ENCODE data around the gene DTL.

The DTL gene

DNA sequence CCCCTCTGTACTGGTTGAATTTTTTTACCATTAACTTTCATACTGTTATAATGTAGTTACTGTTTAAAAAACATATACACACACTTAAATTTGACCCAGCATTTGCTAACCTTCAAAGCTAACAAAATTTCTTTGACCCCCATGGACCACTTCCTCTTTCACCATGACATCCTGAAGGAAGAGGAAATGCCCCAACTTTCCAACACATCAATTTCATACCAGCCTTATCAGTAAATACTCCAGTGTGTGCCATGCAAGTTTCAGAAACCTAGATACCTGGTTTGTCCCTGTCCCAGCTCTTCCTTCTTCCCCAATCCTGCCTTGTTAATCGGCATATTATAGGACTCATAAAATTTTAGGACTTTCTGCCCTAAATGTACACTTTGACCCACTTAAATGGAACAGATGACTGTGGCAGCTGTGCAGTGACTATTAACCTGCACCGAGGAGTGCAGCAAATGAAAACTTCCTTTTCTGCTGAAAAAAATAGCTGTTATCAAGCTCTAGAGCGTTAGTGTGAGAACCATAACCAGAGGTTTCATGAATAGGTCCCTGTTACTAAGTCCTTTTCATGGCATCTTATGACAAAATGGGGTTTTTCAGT, 54.1 kb downstream of the DTL start:
- DNase-seq (ENCODE audit: extremely low read depth, insufficient read length): no peak
- TF ChIP-seq CTCF (IDR thresholded peaks at IDR 0.05; ENCODE audit: insufficient read depth, low read length, poor library complexity, severe bottlenecking): no peak
- Histone ChIP-seq H3K36me3 (ENCODE audit: control insufficient read depth, insufficient read depth, low read length) (peaks cover 5% of the 10 kb centered on the region), H3K27me3 (replicated peaks; ENCODE audit: control insufficient read depth, insufficient read depth, low read length) (no peaks in the 10 kb centered on the region), H3K4me3 (replicated peaks; ENCODE audit: low read depth, low read length) (no peak overlapping the region)

DNA sequence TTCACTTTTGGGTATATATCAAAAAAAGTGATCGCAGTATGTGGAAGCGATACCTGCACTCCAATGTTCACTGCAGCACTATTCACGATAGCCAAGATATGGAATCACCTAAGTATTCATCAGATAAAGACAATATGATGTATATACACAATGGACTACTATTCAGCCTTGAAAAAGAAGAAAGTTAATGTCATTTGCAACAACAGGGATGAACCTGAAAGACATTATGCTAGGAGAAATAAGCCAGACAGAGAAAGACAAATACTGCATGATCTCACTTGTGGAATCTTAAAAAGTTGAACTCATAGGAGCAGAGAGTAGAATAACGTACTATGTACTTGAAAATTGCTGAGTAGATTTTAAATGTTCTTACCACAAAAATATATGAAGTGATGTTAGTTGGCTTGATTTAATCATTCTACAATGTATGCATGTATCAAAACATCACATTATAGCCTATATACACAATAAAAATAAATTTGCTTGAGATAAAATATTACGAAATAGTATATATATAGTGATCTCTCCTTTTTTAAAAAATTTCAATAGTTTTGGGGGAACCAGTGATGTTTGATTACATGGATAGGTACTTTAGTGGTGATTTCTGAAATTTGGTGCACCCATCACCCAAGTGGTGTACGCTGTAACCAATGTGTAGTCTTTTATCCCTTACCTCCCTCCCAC, 56.0 kb downstream of the DTL start:
- no peak for TF ChIP-seq CTCF (IDR thresholded peaks at IDR 0.05; ENCODE audit: insufficient read depth, low read length, poor library complexity, severe bottlenecking)
- no peak for DNase-seq (ENCODE audit: extremely low read depth, insufficient read length)
- H3K36me3 ChIP-seq (ENCODE audit: control insufficient read depth, insufficient read depth, low read length): peaks cover 5% of the 10 kb centered on the region

GRCh38 chr1:212097360-212097759, 61.8 kb downstream of the DTL start:
- Histone ChIP-seq H3K36me3 (ENCODE audit: control insufficient read depth, insufficient read depth, low read length) (peaks cover 9% of the 10 kb centered on the region), H3K27me3 (replicated peaks; ENCODE audit: control insufficient read depth, insufficient read depth, low read length) (no peaks in the 10 kb centered on the region), H3K4me3 (replicated peaks; ENCODE audit: low read depth, low read length) (no peak overlapping the region)
- DNase-seq (ENCODE audit: extremely low read depth, insufficient read length): no peak
- TF ChIP-seq CTCF (IDR thresholded peaks at IDR 0.05; ENCODE audit: insufficient read depth, low read length, poor library complexity, severe bottlenecking): no peak

More for the DNA sequence above, 56.0 kb downstream of the DTL start:
- no peak overlapping the region for H3K4me3 ChIP-seq (replicated peaks; ENCODE audit: low read depth, low read length)
- H3K27me3 ChIP-seq (replicated peaks; ENCODE audit: control insufficient read depth, insufficient read depth, low read length): no peaks in the 10 kb centered on the region

DNA sequence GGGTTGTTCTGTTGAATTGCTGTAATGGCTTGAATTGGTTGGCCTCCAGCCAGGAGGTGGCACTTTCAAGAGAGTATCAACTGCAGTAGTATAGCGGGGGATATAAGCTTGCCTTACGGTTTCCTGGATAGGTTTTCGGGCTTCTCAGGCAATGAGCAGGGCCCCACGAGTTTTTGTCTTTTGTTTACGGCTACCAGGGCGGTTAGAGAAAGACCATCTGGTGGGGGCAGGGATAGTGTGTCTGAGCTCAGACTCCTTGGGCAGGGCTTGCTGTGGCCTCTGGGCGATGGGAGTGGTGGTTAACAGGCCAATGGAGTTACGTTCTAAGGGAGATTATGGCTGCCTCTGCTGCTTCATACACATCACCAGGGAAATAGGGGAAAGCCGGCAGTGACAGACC, 62.8 kb downstream of the DTL start:
- no peak overlapping the region for H3K4me3 ChIP-seq (replicated peaks; ENCODE audit: low read depth, low read length)
- H3K36me3 ChIP-seq (ENCODE audit: control insufficient read depth, insufficient read depth, low read length): peaks cover 8% of the 10 kb centered on the region
- no peaks in the 10 kb centered on the region for H3K27me3 ChIP-seq (replicated peaks; ENCODE audit: control insufficient read depth, insufficient read depth, low read length)
- no peak for TF ChIP-seq CTCF (IDR thresholded peaks at IDR 0.05; ENCODE audit: insufficient read depth, low read length, poor library complexity, severe bottlenecking)
- no peak for DNase-seq (ENCODE audit: extremely low read depth, insufficient read length)

DNA sequence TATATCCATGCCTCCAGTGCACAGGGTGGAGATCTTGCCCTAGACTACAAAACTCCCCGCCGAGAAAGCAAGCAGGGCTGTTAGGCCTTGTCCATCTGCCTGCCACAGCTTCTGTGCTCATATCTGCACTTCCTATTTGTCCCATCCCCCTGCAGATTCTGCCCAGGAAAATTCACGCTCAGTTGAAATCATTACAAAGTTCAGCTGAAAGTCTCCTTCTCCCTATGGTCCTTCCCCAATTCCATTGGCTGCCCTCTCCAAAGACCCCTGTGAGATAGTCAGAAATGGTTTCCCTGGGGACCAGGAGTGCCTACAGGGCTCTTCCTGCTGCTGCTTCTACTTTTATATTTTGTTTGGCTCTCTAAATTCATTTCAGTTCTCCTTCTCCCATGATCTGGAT, 63.2 kb downstream of the DTL start:
- peaks cover 5% of the 10 kb centered on the region for H3K36me3 ChIP-seq (ENCODE audit: control insufficient read depth, insufficient read depth, low read length)

More for the DNA sequence above, 63.2 kb downstream of the DTL start:
- Histone ChIP-seq H3K4me3 (replicated peaks; ENCODE audit: low read depth, low read length) (no peak overlapping the region), H3K27me3 (replicated peaks; ENCODE audit: control insufficient read depth, insufficient read depth, low read length) (no peaks in the 10 kb centered on the region)
- DNase-seq (ENCODE audit: extremely low read depth, insufficient read length): no peak
- no peak for TF ChIP-seq CTCF (IDR thresholded peaks at IDR 0.05; ENCODE audit: insufficient read depth, low read length, poor library complexity, severe bottlenecking)

All from GM06990 (cell line).